Thyroid gland (tissue), 4 donors: ENCODE data around the gene TGFB1I1.

Experiments
- POLR2A ChIP-seq, 2 donors: fragments of 450-650 bp; IDR thresholded peaks; one replicate each; pipeline ENCODE4 v1.6.1; 2017; ENCODE audit warnings: antibody characterized with exemption in 2 of 2, mild to moderate bottlenecking in 2 of 2, moderate library complexity in 1 of 2
- TF ChIP-seq, protein P1 (sequence below), 6 experiments: fragments of 200-600 bp in 3 of 6; fragments of 450-650 bp in 3 of 6; sonication (generic) in 3 of 6; IDR thresholded peaks; one replicate each; pipeline ENCODE4 v1.5.1; 2016 to 2019; ENCODE audit warnings: antibody characterized with exemption in 6 of 6, mild to moderate bottlenecking in 2 of 6, inconsistent platforms in 1 of 6, moderate library complexity in 1 of 6

- TF ChIP-seq, protein P1, sequence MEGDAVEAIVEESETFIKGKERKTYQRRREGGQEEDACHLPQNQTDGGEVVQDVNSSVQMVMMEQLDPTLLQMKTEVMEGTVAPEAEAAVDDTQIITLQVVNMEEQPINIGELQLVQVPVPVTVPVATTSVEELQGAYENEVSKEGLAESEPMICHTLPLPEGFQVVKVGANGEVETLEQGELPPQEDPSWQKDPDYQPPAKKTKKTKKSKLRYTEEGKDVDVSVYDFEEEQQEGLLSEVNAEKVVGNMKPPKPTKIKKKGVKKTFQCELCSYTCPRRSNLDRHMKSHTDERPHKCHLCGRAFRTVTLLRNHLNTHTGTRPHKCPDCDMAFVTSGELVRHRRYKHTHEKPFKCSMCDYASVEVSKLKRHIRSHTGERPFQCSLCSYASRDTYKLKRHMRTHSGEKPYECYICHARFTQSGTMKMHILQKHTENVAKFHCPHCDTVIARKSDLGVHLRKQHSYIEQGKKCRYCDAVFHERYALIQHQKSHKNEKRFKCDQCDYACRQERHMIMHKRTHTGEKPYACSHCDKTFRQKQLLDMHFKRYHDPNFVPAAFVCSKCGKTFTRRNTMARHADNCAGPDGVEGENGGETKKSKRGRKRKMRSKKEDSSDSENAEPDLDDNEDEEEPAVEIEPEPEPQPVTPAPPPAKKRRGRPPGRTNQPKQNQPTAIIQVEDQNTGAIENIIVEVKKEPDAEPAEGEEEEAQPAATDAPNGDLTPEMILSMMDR (IDR thresholded peaks at IDR 0.05): no peak
- TF ChIP-seq POLR2A (IDR thresholded peaks at IDR 0.05): no peak
These were observed 26.5 kb downstream of the TGFB1I1 start for GRCh38 chr16:31498493-31498892.
